Measurements from ENCODE around the gene ADARB2. TPM values are rescaled to one million over a fixed set of nuclear protein-coding genes. Genes with fewer than 3 reads are reported as not detected.

The ADARB2 gene
- total and polyA plus RNA-seq, 4 donors = under 0.01 to 0.79 TPM; not detected in 2

DNA sequence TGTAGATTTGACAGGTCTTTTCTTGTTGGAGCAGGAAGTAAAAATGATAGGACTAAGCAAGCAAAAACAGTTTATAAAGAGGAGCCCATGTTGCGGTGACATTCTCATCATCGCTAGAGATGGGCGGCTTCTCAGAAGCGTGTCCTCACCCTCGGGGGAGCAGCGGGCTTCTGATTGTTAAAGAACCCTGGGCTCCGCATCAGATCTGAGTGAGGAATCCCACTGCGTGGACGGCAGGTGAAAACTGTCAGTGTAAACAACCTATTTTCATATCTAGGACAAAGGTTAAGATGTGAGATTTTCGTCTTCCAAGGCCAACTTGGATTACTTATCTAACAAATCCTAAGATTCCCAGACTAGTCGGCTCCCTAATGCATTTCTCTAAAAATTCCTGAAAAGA is 177.6 kb downstream of the ADARB2 start:
- intact Hi-C loops (cut with DNase I) = no loop called here
- H3K4me1 ChIP-seq (ENCODE audit: control insufficient read depth in 1 of 2, insufficient read depth in 2 of 2, low read length in 2 of 2) = no peaks in the 10 kb centered on the region
- H3K9me3 ChIP-seq (ENCODE audit: control insufficient read depth, low read length) = no peaks in the 10 kb centered on the region
- no peaks in the 10 kb centered on the region for H3K27me3 ChIP-seq (ENCODE audit: control insufficient read depth in 1 of 2, insufficient read depth in 2 of 2, low read length in 1 of 2)
- no peaks in the 10 kb centered on the region for H3K36me3 ChIP-seq (ENCODE audit: control insufficient read depth in 1 of 2, insufficient read depth in 2 of 2, low read length in 1 of 2)
- no peak overlapping the region for H3K4me3 ChIP-seq (ENCODE audit: low read length in 2 of 2)
- no peak for ATAC-seq (ENCODE audit: low FRiP score)
- DNase-seq = no peak
- no peak overlapping the region for H3K27ac ChIP-seq (ENCODE audit: low read depth in 1 of 2, low read length in 2 of 2)
- WGBS, 2 donors = 15 to 21% methylated on average over 11 of the region's 11 CpGs

DNA sequence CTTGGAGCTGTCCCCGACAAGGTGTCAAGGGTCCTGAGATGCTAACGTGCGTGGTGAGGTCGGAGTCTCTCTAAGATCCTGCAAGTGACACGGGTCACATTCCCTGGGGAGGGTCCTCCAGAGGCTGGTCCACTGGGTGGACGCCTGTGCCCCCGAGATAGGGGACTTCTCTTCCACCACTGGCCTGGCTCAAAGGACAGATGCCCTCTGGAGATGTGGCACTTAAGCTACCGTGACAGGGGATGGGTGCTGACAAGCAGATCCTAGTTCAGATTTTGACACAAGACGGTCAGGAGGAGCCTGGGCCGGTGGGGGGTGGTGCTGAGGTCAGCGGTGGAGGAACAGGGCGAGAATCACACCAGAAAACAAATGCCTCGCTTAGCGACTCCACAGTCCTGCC is 178.0 kb downstream of the ADARB2 start:
- intact Hi-C loops (cut with DNase I) = no loop called here
- H3K9me3 ChIP-seq (ENCODE audit: control insufficient read depth, low read length) = no peaks in the 10 kb centered on the region
- no peaks in the 10 kb centered on the region for H3K4me1 ChIP-seq (ENCODE audit: control insufficient read depth in 1 of 2, insufficient read depth in 2 of 2, low read length in 2 of 2)
- no peak for ATAC-seq (ENCODE audit: low FRiP score)
- no peak overlapping the region for H3K27ac ChIP-seq (ENCODE audit: low read depth in 1 of 2, low read length in 2 of 2)
- H3K36me3 ChIP-seq (ENCODE audit: control insufficient read depth in 1 of 2, insufficient read depth in 2 of 2, low read length in 1 of 2) = no peaks in the 10 kb centered on the region
- DNase-seq = peak in 1 of 2 donors; percentile 67
- H3K27me3 ChIP-seq (ENCODE audit: control insufficient read depth in 1 of 2, insufficient read depth in 2 of 2, low read length in 1 of 2) = no peaks in the 10 kb centered on the region
- 28 to 38% methylated on average over 14 of the region's 14 CpGs for WGBS, 2 donors
- no peak overlapping the region for H3K4me3 ChIP-seq (ENCODE audit: low read length in 2 of 2)

DNA sequence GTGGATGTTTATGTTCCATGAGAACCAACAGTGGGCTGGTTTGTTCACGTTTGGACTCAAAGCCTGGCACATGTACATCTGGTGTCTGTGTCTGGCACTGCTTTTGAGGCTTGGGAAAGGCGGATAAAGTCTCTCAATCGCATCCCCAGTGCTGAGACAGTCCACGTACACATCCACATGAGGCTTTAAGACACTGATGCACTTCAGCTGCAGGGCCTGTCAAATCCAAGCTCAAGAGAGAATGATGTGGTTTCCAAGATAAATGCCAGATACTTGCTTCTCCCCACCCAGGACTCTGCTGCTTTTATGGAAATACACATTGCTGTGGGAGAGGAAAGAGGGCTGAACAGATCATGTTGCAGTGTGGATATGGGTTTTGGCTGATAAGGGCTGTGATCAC is 178.4 kb downstream of the ADARB2 start:
- 42 to 48% methylated on average over 4 of the region's 4 CpGs for WGBS, 2 donors
- Histone ChIP-seq H3K27ac (ENCODE audit: low read depth in 1 of 2, low read length in 2 of 2) (no peak overlapping the region), H3K36me3 (ENCODE audit: control insufficient read depth in 1 of 2, insufficient read depth in 2 of 2, low read length in 1 of 2) (no peaks in the 10 kb centered on the region), H3K4me1 (ENCODE audit: control insufficient read depth in 1 of 2, insufficient read depth in 2 of 2, low read length in 2 of 2) (no peaks in the 10 kb centered on the region), H3K27me3 (ENCODE audit: control insufficient read depth in 1 of 2, insufficient read depth in 2 of 2, low read length in 1 of 2) (no peaks in the 10 kb centered on the region), H3K9me3 (ENCODE audit: control insufficient read depth, low read length) (no peaks in the 10 kb centered on the region), H3K4me3 (ENCODE audit: low read length in 2 of 2) (no peak overlapping the region)
- DNase-seq (no peak), ATAC-seq (ENCODE audit: low FRiP score) (no peak)
- intact Hi-C loops (cut with DNase I) = no loop called here

DNA sequence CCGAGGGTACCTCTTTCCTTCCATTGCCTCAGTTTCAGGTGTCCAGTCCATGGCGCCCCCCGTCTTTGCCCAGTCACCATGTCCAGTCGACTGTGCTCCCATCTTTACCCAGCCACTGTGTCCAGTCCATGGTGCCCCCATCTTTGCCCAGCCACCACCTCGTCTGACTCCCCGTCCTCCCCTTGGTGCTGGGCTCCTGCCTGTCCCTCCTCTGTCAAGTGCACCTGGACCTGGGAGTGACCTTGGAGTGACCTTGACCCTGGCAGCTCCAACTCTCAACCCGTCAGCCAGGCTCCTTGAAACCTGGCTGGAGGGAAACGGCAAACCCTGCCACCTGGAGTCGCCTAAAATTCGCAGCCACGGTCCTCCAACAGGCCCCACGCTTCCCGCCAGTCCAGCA is 180.2 kb downstream of the ADARB2 start:
- WGBS, 2 donors = 73 to 75% methylated on average over 13 of the region's 13 CpGs
- Histone ChIP-seq H3K4me1 (ENCODE audit: control insufficient read depth in 1 of 2, insufficient read depth in 2 of 2, low read length in 2 of 2) (no peaks in the 10 kb centered on the region), H3K4me3 (ENCODE audit: low read length in 2 of 2) (no peak overlapping the region), H3K9me3 (ENCODE audit: control insufficient read depth, low read length) (no peaks in the 10 kb centered on the region), H3K27me3 (ENCODE audit: control insufficient read depth in 1 of 2, insufficient read depth in 2 of 2, low read length in 1 of 2) (no peaks in the 10 kb centered on the region), H3K27ac (ENCODE audit: low read depth in 1 of 2, low read length in 2 of 2) (no peak overlapping the region), H3K36me3 (ENCODE audit: control insufficient read depth in 1 of 2, insufficient read depth in 2 of 2, low read length in 1 of 2) (no peaks in the 10 kb centered on the region)
- intact Hi-C loops (cut with DNase I) = no loop called here
- DNase-seq (peak in 1 of 2 donors; percentile 34), ATAC-seq (ENCODE audit: low FRiP score) (no peak)

DNA sequence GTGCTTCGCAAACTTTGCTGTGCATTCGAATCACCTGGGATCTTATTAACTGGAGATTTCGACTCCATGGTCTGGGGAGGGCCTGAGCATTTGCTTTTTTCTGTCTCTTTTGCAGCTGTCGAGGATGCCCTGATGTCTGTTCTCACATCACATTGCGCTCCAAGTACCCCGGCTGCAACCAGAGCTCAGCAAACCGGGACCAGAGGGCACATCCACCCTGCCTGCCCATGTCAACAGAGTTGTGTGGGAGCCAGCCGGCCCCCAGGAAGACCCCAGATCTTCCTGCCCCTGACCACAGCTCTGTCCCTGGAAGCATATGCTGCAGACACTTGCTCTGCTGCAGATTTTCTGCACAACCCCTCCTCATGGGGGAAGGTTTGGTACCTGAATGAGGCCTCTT is 180.8 kb downstream of the ADARB2 start:
- no peak overlapping the region for H3K27ac ChIP-seq (ENCODE audit: low read depth in 1 of 2, low read length in 2 of 2)
- H3K4me1 ChIP-seq (ENCODE audit: control insufficient read depth in 1 of 2, insufficient read depth in 2 of 2, low read length in 2 of 2) = no peaks in the 10 kb centered on the region
- ATAC-seq (ENCODE audit: low FRiP score) (no peak), DNase-seq (peak in 1 of 2 donors; percentile 46)
- H3K9me3 ChIP-seq (ENCODE audit: control insufficient read depth, low read length) = no peaks in the 10 kb centered on the region
- intact Hi-C loops (cut with DNase I) = no loop called here
- H3K4me3 ChIP-seq (ENCODE audit: low read length in 2 of 2) = no peak overlapping the region
- no peaks in the 10 kb centered on the region for H3K27me3 ChIP-seq (ENCODE audit: control insufficient read depth in 1 of 2, insufficient read depth in 2 of 2, low read length in 1 of 2)
- WGBS, 2 donors = 76% methylated on average over 8 of the region's 8 CpGs
- no peaks in the 10 kb centered on the region for H3K36me3 ChIP-seq (ENCODE audit: control insufficient read depth in 1 of 2, insufficient read depth in 2 of 2, low read length in 1 of 2)

DNA sequence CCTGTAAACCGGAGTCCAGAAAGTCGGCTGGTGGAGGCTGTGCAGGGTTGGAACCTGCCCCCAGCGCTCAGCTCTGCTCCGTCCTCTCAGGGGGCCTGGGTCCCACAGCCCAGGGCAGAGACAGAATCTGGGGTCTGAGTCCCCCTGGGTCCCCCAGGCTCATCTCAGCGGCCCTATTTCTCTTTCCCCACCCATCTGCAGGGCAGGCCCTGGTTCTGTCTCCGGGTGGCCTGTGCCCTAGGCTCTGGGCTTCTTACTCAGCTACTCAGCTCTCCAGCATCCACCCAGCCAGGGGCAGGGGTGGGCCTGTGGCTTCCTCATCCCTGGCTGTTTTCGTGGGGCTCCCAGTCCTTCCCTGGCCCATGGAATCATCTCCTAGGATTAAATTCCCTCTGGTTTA is 183.4 kb downstream of the ADARB2 start:
- no peak overlapping the region for H3K27ac ChIP-seq (ENCODE audit: low read depth in 1 of 2, low read length in 2 of 2)
- intact Hi-C loops (cut with DNase I) = no loop called here
- DNase-seq (peak in 1 of 2 donors; percentile 39), ATAC-seq (ENCODE audit: low FRiP score) (no peak)
- H3K4me1 ChIP-seq (ENCODE audit: control insufficient read depth in 1 of 2, insufficient read depth in 2 of 2, low read length in 2 of 2) = no peaks in the 10 kb centered on the region
- H3K36me3 ChIP-seq (ENCODE audit: control insufficient read depth in 1 of 2, insufficient read depth in 2 of 2, low read length in 1 of 2) = no peaks in the 10 kb centered on the region
- WGBS, 2 donors = 81 to 85% methylated on average over 7 of the region's 7 CpGs
- H3K9me3 ChIP-seq (ENCODE audit: control insufficient read depth, low read length) = no peaks in the 10 kb centered on the region
- H3K4me3 ChIP-seq (ENCODE audit: low read length in 2 of 2) = no peak overlapping the region
- no peaks in the 10 kb centered on the region for H3K27me3 ChIP-seq (ENCODE audit: control insufficient read depth in 1 of 2, insufficient read depth in 2 of 2, low read length in 1 of 2)

DNA sequence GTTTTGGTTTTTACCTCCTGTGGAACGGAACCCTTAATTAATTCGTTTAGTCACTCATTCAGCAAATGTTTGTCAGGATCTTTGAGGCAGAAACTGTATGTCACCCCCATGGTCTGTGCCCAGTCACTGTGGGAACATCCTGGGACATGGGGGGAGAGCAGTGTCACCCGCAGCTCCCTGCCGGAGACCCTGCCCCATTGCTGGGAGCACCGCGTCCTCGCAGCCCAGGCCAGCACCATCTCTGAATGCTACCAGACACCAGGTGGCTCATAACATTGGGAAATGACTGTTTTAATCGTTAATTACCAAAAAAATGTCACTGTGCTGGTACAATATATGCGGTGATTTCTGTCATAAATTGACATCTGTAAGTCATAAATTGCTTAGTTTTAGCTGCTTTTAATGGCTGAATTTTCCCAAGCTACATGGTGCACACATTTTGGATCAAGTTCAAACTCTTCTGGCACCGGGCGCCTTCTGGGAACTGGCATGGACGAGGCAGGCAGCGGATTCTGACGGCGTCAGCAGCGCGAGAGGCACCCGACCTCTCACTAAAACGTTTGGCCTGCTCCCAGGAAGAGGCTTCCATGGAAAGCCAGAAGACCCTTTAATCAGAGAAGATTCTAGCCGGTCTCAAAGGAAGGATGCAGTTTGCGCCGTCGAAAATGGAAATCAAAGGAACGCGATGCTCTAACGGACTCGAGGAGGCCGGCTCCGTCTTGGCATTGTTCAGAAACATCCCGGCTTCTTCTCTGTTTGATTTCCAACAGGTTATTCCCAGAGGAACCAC is 184.2 kb downstream of the ADARB2 start:
- Histone ChIP-seq H3K9me3 (ENCODE audit: control insufficient read depth, low read length) (no peaks in the 10 kb centered on the region), H3K4me1 (ENCODE audit: control insufficient read depth in 1 of 2, insufficient read depth in 2 of 2, low read length in 2 of 2) (no peaks in the 10 kb centered on the region), H3K27me3 (ENCODE audit: control insufficient read depth in 1 of 2, insufficient read depth in 2 of 2, low read length in 1 of 2) (no peaks in the 10 kb centered on the region), H3K4me3 (ENCODE audit: low read length in 2 of 2) (no peak overlapping the region), H3K27ac (ENCODE audit: low read depth in 1 of 2, low read length in 2 of 2) (no peak overlapping the region), H3K36me3 (ENCODE audit: control insufficient read depth in 1 of 2, insufficient read depth in 2 of 2, low read length in 1 of 2) (no peaks in the 10 kb centered on the region)
- DNase-seq (peak in 1 of 2 donors; percentile 22), ATAC-seq (ENCODE audit: low FRiP score) (no peak)
- intact Hi-C loops (cut with DNase I) = no loop called here
- 64 to 66% methylated on average over 30 of the region's 30 CpGs for WGBS, 2 donors

DNA sequence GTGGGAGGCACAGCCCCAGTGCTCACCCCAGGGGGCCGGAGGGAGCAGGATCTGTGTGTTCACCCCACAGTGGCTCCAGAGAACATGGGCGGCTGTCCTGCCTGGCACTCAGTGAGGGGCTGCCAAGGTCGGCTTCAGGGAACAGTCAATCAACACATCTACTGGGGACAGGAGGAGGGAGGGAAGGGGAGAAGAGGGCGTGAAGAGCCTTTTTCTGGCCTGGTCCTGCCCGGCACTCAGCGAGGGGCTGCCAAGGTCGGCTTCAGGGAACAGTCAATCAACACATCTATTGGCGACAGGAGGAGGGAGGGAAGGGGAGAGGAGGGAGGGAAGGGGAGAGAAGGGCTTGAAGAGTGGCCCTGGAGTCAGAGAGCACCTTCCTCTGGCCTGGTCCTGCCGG is 184.9 kb downstream of the ADARB2 start:
- Histone ChIP-seq H3K9me3 (ENCODE audit: control insufficient read depth, low read length) (no peaks in the 10 kb centered on the region), H3K27me3 (ENCODE audit: control insufficient read depth in 1 of 2, insufficient read depth in 2 of 2, low read length in 1 of 2) (no peaks in the 10 kb centered on the region), H3K4me3 (ENCODE audit: low read length in 2 of 2) (no peak overlapping the region), H3K27ac (ENCODE audit: low read depth in 1 of 2, low read length in 2 of 2) (no peak overlapping the region), H3K36me3 (ENCODE audit: control insufficient read depth in 1 of 2, insufficient read depth in 2 of 2, low read length in 1 of 2) (no peaks in the 10 kb centered on the region), H3K4me1 (ENCODE audit: control insufficient read depth in 1 of 2, insufficient read depth in 2 of 2, low read length in 2 of 2) (no peaks in the 10 kb centered on the region)
- DNase-seq (no peak), ATAC-seq (ENCODE audit: low FRiP score) (no peak)
- intact Hi-C loops (cut with DNase I) = no loop called here
- 41 to 42% methylated on average over 9 of the region's 9 CpGs for WGBS, 2 donors

DNA sequence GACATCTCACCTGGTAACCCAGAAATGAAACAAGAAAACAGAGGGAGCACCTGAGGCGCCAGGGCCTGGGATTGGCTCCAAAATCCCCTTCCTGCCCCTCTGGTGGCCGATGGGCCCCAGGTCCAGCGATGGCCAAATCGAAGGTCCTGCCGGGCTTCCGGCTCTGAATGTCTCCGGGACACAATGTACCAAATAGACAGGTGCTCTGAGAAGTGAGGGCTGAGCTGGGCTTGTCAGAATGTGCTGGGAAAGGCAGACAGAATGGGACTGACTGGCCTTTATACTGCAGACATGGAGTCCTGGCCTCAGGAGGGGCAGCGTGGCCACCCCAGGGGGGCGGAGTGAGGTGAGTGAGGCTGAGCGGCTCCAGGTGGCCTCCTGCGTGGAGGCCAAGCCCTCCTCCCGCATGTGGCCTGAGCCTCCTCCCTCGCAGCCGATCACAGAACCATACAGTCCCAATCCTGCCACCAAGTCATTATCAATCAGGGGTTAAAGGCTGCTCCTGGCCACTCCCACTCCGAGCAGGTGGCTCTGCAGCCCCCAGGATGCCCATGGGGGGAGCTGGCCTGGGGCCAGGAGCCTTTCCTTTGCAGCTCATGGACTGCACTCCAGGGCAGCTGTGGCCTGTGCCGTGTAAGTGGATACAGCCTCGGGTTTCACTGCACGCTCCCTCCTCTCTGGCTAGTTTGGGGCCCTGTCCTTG is 185.5 kb downstream of the ADARB2 start:
- H3K36me3 ChIP-seq (ENCODE audit: control insufficient read depth in 1 of 2, insufficient read depth in 2 of 2, low read length in 1 of 2) = no peaks in the 10 kb centered on the region
- H3K4me3 ChIP-seq (ENCODE audit: low read length in 2 of 2) = no peak overlapping the region
- no peak for ATAC-seq (ENCODE audit: low FRiP score)
- no peaks in the 10 kb centered on the region for H3K4me1 ChIP-seq (ENCODE audit: control insufficient read depth in 1 of 2, insufficient read depth in 2 of 2, low read length in 2 of 2)
- intact Hi-C loops (cut with DNase I) = no loop called here
- no peaks in the 10 kb centered on the region for H3K9me3 ChIP-seq (ENCODE audit: control insufficient read depth, low read length)
- no peak overlapping the region for H3K27ac ChIP-seq (ENCODE audit: low read depth in 1 of 2, low read length in 2 of 2)
- no peaks in the 10 kb centered on the region for H3K27me3 ChIP-seq (ENCODE audit: control insufficient read depth in 1 of 2, insufficient read depth in 2 of 2, low read length in 1 of 2)
- DNase-seq = peak in 1 of 2 donors; percentile 67
- WGBS, 2 donors = 79 to 84% methylated on average over 18 of the region's 18 CpGs

Measured in aorta (tissue), 5 donors.